GM19438 (cell line): Measurements from ENCODE around the gene MLH3.

ENCODE experiments used
- ATAC-seq: cut with Tn5 transposase; IDR thresholded peaks from one replicate; pipeline ENCODE4 v1.9.1; 2021; ENCODE audit warnings: low read depth; ENCODE audit not compliant: unreplicated experiment

Gene MLH3

DNA sequence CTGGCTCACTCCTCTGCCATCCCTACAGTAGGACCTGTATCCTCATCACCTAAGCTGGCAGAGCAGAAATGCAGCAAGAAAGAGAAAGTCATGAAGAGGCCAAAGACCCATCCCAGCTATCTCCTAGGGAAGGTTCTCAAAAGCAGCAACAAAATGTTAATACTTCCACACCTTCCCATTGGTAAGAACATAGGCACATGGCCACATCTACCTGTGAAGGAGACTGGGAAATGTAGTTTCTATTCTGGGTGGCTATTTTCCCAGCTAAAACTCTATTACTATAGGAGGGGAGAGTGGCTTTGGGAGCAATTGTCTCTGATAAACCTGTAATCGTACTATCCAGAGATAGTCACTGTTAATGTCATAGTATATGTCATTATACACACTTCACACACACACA, 62.3 kb downstream of the MLH3 start:
- no peak for ATAC-seq

DNA sequence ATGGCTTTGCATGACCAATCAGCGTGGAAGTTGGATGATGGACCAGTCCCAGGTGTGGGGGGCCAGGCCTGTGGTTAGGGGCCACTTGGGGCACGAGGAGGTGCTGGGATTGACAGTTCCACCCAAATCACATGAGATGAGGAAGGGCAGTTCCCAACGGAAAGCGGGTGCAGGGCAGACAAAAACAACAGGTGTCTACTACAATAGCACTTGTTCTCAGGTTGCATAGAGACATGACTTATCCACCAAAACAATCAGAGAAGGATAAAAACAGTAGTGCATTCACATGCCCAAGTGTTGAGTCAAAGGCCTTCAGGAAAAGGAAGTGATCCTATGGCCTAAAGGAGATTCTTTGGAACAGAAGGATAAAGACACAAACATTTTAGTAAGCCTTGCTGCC, 63.1 kb downstream of the MLH3 start:
- no peak for ATAC-seq

DNA sequence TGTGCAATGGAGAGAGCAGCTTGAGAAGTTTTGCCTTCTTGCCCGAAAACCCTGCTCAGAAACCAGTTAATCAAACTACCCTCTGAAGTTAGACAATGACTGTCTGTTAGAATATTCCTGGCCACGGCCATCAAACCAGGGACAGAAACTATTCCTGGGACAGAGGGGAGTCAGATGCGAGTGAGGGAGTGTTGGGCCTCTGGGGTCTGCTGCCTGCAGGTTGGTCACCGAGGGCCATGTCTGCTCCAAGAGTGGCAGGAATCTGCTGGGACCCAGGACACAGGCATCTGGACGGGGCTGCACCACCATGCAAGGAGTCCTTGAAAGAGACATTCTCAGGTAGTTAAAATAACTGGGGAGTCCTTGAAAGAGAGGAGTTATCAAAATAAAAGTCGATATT, 65.5 kb downstream of the MLH3 start:
- ATAC-seq, result no peak

DNA sequence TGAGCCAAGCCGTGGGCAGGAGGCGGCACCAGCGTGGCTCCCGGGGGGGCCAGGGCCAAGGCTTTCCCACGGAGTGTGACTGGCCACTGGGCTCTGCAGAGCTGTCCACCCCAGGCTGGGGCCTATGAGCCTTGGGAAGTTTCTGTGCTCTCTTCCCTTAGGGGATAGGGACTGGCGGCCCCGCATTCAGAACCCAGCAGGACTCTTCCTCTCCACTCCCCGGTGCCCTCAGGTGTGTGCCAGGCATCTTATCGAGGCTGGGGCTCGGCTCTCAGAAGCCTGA, 66.3 kb downstream of the MLH3 start:
- ATAC-seq, result no peak

DNA sequence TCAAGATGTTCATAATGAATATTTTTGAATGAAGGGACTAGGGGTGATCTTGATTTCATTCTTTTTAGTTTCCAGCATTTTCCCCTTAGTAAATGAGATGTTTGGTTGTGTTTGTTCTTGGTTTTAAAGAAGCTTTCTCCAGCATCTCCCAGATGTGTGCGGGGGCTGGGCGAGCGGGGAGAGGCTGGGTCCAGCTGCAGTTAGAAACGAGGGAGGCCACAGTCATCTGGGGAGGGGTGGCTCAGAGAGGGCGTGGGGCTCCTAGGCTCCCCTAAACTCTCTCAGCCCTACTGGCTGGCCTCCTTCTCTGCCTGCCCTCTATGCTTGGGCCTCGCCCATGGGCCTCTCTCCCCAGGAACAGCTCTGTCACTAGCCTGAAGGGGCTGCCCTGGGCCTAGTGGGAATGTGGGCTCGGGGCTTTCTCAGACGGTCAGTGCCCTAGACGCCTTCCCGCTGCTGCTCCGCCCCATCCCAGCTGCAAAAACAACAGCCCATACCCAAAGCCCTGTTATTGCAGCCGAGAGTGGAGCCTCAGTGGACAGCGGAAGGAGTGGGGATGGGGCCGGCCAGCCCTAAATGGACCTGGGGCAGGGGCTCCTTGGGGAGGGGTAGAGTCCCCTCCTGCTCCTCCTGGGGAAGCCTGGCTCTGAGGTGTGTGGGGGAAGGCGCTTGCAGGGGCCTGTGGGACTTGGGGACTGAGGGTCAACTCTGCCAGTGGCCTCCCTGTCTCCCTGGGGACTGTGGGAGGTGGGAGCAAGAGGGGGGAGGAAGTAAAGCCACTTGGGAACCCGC, 66.8 kb downstream of the MLH3 start:
- no peak for ATAC-seq

DNA sequence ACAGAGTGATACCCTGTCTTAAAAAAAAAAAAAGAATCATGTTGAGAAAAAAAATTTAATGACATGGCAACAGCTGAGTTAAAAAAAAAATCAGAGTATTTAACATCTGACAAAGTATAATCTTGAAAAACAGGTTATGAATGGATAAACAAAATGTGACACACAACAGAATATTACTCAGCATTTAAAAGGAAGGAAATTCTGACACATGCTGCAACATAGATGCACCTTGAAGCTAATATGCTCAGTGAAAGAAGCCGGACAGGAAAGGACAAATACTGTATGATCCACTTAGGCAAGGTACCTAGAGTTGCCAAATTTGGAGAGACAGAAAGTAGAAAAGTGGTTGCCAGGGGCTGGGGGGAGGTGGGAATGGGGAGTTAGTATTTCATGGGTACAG, 67.9 kb downstream of the MLH3 start:
- ATAC-seq, result no peak

DNA sequence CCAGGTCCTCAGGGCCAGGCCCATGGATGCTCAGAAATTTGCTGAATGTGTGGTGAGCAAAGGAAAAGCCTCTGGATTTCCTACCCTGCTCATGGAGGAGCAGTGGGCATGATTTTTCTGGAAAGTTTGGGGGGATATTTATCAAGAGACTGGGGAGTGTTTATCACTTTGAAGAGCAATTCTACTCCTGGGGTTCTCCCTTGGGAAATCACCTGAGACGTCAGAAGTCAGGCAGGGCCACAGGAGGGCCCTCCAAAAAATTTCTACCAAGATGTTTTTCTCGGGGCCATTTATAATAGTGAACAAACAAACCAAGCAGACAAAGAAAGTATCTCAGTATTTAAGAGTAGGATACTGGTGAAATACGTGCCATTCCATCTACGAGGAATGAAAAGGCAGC, 68.6 kb downstream of the MLH3 start:
- no peak for ATAC-seq

DNA sequence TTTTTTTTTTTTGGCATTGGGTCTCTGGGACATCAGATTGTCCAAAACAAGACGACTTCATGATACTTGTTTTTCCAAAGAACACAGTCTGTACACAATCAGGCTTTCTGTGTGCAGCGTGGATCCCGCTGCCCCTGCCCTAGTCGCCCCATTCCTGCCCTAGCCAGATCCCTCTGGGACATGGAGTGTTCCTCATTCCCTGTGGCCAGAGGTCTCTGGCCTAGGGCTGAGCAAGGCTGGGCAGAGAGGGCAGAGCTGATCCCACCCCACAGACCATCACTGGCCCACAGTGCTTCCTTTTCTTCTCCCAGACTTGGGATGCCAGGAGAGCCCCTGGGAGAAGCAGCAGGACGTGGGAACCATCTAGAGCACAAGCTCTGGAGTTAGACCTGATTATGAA, 69.4 kb downstream of the MLH3 start:
- ATAC-seq, result no peak

DNA sequence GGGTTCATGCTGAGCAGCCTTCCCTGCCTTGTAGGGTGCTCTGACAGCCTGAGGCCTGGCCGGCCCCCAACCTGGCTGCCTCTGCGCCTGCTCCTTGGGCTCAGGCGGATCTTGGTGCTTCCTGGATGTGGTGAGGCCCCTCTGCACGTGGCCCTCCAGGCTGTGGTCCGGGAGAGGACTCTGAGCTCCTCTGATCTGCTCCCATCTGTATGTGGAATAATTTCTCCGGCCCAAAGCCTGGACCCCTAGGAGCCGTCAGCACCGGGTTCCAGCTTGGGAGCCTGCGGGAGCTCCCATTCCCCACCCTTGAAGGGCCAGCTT, 69.8 kb downstream of the MLH3 start:
- ATAC-seq, result no peak

DNA sequence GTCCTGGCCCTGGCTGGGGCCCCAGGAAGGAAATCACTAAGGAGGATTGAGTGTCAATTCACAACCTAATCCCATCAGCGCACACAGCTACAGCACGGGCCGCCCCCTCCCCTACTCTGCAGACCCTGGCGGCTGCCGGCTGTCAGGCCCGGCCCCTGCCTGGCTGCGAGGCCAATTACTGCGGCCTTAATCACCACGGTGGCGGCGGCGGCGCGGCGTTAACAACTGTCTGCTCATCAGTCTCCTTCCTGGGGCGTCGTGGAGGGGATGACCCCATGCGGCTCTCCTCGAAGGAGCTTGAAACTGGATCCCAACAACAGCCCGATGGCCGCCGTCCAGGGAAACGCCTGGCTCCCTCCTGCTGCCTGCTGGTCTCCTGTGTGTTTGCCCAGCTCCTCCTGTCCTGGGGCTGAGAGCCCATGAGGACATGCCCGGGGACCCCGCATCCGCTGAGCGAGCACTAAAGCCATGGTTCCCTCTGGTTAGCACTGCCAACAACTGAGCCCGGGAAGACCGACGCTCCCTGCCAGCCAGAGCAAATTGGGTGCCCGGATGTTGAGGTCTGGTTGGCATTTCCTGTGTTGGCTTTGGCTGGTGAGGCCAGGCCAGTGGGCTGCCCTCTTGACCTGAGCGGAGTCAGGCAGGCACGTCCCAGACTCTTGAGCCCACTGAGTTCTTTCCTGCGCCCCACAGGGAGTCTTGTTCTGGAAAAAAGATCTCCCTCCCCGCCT, 70.4 kb downstream of the MLH3 start:
- ATAC-seq, result no peak

DNA sequence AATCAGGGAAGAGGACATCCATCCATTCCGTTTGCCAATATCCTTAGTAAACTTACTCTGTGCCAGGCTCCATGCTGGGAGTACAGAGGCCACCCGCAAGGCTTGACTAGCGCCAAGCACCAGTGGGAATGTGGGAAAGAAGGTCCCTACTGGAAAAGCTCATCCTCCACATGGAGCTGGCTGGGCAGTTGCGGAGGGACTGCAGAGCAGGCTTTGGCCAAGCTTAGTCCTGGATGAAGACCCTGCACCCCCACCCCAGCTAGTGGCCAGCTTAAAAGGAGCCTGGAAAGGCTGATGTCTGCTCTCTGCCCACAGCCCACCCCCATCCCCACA, 70.9 kb downstream of the MLH3 start:
- no peak for ATAC-seq

DNA sequence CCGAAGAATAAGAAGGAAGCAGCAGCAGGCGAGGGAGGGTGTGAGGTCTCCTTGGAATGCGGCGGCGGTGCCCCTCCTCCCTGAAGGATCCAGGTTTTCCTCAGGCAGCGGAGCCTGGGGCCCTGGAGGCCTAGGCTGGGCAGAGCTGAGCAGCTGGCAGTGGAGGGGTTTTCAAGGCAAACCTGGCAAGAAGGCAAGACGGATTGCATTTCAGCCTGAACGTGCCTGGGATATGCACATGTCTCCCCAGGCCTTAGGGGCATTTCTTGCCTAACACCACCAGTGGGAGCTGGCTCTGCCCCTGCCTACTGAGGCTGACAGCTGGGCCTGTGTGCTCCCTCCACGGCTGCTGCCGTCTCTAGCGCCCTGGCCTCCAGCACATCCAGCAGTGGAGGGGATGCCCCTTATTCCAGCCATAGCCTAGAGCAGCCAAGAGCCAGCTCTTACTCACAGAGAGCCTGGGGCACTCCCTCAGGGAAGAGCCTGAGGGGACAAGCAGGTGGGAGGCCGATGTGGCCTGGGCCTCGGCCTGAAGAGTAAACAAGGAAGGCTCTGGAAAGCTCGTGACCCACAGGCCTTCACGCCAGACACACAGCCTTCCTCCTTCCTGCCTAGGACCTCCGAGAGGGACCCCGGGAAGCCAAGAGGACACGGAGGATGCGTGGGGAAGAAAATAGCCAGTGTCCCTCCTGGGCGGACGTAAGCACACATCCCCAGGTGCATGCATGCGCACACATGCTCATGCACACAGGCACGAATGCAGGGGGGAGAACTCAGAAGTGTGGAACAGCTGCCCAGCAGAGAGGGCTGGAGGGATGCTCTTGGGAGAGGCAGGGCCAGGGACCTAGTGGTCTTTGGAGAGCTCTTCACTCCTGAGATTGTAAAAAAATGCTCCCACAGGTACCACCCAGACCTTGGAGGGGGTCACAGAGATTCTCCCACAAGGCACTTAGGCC, 71.5 kb downstream of the MLH3 start:
- ATAC-seq, result no peak

DNA sequence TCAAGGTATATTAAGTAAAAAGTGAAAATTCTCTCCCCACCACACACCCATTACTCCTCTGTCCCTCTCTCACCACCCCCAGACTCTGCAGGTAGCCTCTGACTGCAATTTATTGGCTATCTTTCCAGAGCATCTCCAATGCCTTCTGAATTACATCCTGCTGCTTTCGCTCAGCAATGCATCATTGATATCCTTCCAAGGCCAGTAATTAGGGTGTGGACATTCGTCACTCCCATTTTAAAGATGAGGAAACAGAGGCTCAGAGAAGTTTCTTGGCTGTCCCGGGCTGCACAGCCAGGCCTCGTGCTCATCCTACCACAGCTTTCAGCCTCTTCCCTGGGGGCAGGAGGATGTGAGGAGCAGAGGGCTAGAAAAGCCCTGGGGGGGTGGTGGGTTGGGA, 72.2 kb downstream of the MLH3 start:
- no peak for ATAC-seq

DNA sequence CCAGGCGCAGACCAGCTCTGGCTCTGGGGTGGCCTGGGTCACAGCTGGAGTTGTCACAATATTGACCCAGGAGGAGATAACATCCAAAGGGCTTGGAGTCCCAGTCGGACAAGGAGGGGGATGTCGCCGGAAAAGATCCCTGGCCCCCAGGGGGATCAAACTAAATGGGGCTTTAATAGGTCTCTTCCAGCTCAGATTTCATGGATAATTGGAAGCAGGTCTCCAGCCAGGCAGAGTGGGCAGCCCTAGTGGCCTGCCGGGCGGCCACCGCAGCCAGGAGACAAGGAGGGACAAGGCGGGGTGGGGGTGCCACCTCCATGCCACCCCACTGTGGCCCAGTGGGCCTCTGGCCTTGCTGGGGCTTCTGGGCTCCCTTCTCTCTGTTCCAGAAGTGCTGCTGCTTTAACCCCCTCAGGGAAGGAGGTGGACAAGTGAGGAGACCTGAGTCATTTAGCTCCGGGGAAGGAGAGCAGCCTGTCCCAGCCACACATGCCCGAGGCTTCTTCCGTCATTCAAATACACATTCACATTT, 72.8 kb downstream of the MLH3 start:
- no peak for ATAC-seq

DNA sequence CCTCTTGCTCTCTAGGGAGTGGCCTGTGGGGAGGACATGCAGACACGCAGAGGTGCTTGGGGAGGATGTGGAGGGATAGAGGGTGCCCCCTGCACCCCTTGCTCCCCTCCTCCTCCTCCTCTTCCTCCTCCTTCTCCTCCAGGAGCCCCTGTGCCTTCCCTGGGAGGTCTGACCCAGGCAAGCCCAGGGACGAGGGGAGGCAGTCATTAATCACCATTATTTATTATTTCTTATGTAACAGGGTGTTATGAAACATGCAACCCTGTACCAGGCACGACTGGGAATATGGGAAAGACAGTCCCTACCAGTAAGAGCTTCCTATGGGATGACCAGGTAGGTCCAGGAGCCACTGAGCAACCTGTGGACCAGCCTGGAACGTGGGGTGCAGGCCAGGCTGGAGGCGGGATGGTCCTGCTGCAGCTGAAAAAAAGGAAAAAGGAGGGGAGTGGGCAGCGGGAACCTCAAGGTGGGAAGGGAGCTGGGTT, 73.3 kb downstream of the MLH3 start:
- no peak for ATAC-seq

DNA sequence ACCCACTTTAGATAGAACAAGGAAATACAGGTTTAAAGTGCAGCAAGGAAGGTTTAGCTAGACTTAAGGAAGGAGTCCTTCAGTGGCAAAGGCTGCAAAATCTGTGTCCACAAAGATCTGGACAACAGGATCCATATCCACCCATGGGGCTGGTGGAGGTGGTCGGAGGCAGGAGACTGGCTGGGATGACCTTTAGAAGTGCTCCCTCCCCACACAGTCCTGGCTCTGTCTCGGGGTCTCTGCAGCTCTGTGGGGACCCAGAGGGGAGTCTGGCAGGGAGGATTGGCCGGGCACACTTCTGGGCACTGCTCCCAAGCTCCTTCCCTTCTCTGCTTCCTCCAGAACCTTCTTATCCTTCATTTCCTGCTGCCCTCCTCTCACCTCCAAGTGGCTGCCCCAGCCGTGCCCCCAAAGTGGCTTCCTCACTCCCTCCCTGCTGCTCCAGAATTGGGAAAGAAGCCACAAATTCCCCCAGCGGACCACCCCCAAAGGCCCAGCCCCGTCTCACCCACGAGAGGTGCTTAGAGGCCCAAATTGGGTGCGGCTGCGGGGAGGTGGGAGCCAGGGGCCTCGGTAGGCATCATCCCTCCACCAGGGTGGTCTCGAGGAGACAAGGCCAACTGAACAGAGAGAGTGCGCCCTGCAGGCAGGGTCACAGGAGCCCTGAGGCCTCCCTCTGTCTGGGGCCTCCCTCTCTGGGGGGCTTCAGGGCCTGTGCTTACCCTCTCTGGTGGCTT, 73.9 kb downstream of the MLH3 start:
- ATAC-seq, result no peak

DNA sequence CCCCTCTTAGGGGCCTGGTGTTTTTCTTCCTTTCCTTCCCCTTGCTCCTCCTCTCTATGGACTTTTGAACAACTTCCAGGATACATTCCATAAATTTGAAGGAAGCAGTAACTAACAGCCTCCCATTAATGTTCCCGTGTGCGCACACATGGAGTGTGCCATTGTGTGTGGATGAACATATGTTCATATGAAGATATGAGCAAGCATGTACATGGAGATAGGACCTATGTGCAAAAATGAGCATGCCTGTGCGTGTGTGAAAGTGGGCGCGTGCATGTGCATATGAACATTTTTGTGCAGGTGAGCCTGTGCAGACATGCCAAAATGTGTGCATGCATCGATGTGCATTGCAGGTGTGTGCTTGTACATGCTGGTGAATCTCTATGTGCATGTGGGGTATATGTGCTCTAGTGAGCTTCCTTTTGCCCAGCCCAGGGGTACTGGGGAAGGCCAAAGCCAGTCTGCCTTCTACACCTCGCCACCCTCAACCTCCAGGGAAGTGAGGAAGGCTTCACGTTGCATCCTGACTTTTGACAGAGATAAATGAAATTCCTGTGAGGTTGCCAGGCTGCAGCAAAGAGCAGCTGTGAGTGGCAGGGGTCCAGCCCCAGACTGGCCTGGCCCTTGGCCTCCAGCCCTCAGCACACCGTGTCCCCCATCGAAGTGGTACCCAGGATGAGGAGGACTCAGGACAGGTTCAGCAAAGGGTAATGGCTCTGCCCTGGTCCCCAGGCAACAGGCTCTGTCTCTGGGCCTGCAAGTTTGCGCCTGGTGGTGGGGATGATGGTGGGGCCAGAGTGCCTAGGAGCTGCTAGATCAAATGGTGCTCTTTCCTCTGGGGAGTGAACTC, 74.8 kb downstream of the MLH3 start:
- no peak for ATAC-seq

DNA sequence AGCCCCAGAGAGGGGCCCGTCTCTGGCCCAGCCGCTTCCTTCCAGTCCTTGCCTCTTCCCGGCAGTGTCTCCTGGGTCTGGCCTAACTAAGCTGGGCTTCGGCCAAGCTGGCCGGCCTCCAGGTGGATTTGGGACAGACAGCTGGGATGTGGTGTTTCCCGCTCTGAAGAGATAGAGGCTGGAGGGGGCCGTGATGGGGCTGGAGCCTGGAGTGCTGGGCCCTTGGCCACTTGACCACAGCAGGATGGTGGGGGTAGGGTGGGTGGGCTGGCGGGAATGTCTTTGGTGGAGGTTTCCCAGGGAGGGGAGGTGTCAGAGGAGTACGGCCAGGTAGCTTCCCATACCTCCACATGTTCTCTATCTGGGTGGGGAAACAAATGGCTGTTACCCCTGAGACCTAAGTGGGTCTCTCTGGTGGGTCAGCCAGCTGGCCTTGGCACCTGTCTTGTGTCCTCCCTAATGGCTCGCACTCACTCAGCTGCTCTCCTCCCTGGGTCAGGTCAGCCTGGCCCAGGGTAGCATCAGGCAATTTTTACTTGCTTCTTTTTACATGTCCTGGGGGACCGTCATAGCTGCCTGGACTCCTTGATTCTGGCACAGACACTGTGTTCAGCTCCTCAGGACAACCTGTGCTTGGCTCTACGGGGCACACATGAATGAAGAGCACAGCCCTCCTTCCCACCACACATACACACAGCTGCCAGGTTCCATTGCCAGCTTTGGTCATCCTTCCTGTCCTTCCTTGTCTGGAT, 76.0 kb downstream of the MLH3 start:
- ATAC-seq, result no peak
